ENCODE measurements around the gene ITSN1. TPM values are rescaled to one million over a fixed set of nuclear protein-coding genes. Genes with fewer than 3 reads are reported as not detected.

The ITSN1 gene
- total RNA-seq, 1 experiment from 2014 or later: 50.3 TPM

GRCh38 chr21:33846141-33846540 lies 203.8 kb downstream of the ITSN1 start:
- in situ Hi-C loops (cut with HindIII; ENCODE audit: low pct_unique_long_range_greater_than_20kb, low sequenced_read_pairs) (no loop called here), intact Hi-C loops (cut with micrococcal nuclease; ENCODE audit: unreplicated experiment) (no loop called here)
- no peaks in the 10 kb centered on the region for H3K9me3 ChIP-seq (ENCODE audit: control insufficient read depth, insufficient read depth, low read depth, low read length)
- H3K27ac ChIP-seq (ENCODE audit: low read length): no peak overlapping the region
- H3K4me1 ChIP-seq (ENCODE audit: control insufficient read depth, insufficient read depth, low read length): peaks cover 8% of the 10 kb centered on the region; the same call in 1 of the 2 replicates
- DNase-seq (ENCODE audit: low read depth, low spot score): no peak
- no peaks in the 10 kb centered on the region for H3K36me3 ChIP-seq (ENCODE audit: control insufficient read depth, insufficient read depth, low read length)
- ChIA-PET CTCF (no interaction called here), POLR2A (no interaction called here)
- BruUV-seq (replicated peaks): no TSS peak
- no peak for ATAC-seq
- H3K4me3 ChIP-seq (ENCODE audit: low read depth in 2 of 2, low read length in 2 of 2): no peak overlapping the region
- no peak for TF ChIP-seq SIN3A (IDR thresholded peaks at IDR 0.05; ENCODE audit: borderline replicate concordance, insufficient read depth, low read depth, low read length)
- no peak for TF ChIP-seq TCF7L2 (IDR thresholded peaks at IDR 0.05; ENCODE audit: low read depth, low read length)
- no peak for TF ChIP-seq REST (IDR thresholded peaks at IDR 0.05; ENCODE audit: insufficient read depth in 1 of 2, low read depth in 2 of 2, low read length in 1 of 2)
- TF ChIP-seq POLR2AphosphoS5 (IDR thresholded peaks at IDR 0.05; ENCODE audit: low read depth, low read length): no peak
- TF ChIP-seq CTCF (IDR thresholded peaks at IDR 0.05): no peak
- no peaks in the 10 kb centered on the region for H3K27me3 ChIP-seq (ENCODE audit: control insufficient read depth, insufficient read depth, low read length)

GRCh38 chr21:33847588-33848248 lies 205.4 kb downstream of the ITSN1 start:
- Histone ChIP-seq H3K4me1 (ENCODE audit: control insufficient read depth, insufficient read depth, low read length) (peaks cover 8% of the 10 kb centered on the region; the same call in 1 of the 2 replicates), H3K4me3 (ENCODE audit: low read depth in 2 of 2, low read length in 2 of 2) (no peak overlapping the region), H3K27ac (ENCODE audit: low read length) (peak overlapping the region; percentile 39; the same call in 1 of the 2 replicates), H3K9me3 (ENCODE audit: control insufficient read depth, insufficient read depth, low read depth, low read length) (no peaks in the 10 kb centered on the region), H3K27me3 (ENCODE audit: control insufficient read depth, insufficient read depth, low read length) (no peaks in the 10 kb centered on the region), H3K36me3 (ENCODE audit: control insufficient read depth, insufficient read depth, low read length) (no peaks in the 10 kb centered on the region)
- ChIA-PET POLR2A (interaction anchor here (0.8 kb wide), 1 partner anchor 452 kb away, joined by 3 read pairs; no protein-coding TSS in a partner anchor), CTCF (no interaction called here)
- in situ Hi-C loops (cut with HindIII; ENCODE audit: low pct_unique_long_range_greater_than_20kb, low sequenced_read_pairs) (no loop called here), intact Hi-C loops (cut with micrococcal nuclease; ENCODE audit: unreplicated experiment) (no loop called here)
- BruUV-seq (replicated peaks): no TSS peak
- no peak for TF ChIP-seq SIN3A (IDR thresholded peaks at IDR 0.05; ENCODE audit: borderline replicate concordance, insufficient read depth, low read depth, low read length)
- TF ChIP-seq CTCF (IDR thresholded peaks at IDR 0.05): no peak
- TF ChIP-seq POLR2AphosphoS5 (IDR thresholded peaks at IDR 0.05; ENCODE audit: low read depth, low read length): no peak
- TF ChIP-seq TCF7L2 (IDR thresholded peaks at IDR 0.05; ENCODE audit: low read depth, low read length): no peak
- no peak for TF ChIP-seq REST (IDR thresholded peaks at IDR 0.05; ENCODE audit: insufficient read depth in 1 of 2, low read depth in 2 of 2, low read length in 1 of 2)
- ATAC-seq (no peak), DNase-seq (ENCODE audit: low read depth, low spot score) (no peak)
